ENCODE measurements around the gene PNCK.

The PNCK gene

DNA sequence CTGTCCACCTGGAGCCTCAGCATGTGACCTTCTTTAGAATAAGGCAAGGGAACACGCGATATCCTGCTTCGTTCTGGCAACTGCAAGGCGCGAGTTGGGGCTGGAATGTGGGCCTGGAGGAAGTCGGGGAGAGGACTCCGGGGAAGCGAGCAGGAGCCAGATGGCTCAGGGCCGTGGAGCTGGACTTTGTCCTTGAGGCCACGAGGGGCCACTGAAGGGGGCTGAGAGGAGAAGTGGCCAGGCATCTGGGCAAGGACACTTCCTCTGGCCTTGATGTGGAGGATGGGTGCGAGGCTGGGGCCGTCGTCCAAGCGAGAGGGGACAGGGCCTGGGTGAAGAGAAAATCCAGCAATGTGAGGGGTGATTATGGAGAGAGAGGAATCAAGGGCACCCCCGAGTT lies 38.8 kb downstream of the PNCK start:
- CTCF ChIA-PET = interaction anchor here (0.9 to 1.7 kb wide), 3 partner anchors 9 to 25 kb away, joined by 3 to 6 read pairs (median 4); no protein-coding TSS in a partner anchor
- no peak for TF ChIP-seq CTCF (IDR thresholded peaks at IDR 0.05; ENCODE audit: insufficient read depth, low read length, missing control alignments)
- no peak overlapping the region for H3K4me3 ChIP-seq (ENCODE audit: low read depth, low read length)
- DNase-seq (ENCODE audit: low read depth, low spot score) = no peak
- POLR2A ChIA-PET = no interaction called here

GRCh38 chrX:153634236-153634635 lies 39.4 kb downstream of the PNCK start:
- ChIA-PET CTCF (no interaction called here), POLR2A (no interaction called here)
- no peak overlapping the region for H3K4me3 ChIP-seq (ENCODE audit: low read depth, low read length)
- DNase-seq (ENCODE audit: low read depth, low spot score) = no peak
- no peak for TF ChIP-seq CTCF (IDR thresholded peaks at IDR 0.05; ENCODE audit: insufficient read depth, low read length, missing control alignments)

- H3K4me3 ChIP-seq (ENCODE audit: low read depth, low read length) = no peak overlapping the region
- CTCF ChIA-PET = no interaction called here
- no peak for TF ChIP-seq CTCF (IDR thresholded peaks at IDR 0.05; ENCODE audit: insufficient read depth, low read length, missing control alignments)
- POLR2A ChIA-PET = no interaction called here
- DNase-seq (ENCODE audit: low read depth, low spot score) = no peak
Measured at GRCh38 chrX:153633607-153634180, 39.9 kb downstream of the PNCK start.

DNA sequence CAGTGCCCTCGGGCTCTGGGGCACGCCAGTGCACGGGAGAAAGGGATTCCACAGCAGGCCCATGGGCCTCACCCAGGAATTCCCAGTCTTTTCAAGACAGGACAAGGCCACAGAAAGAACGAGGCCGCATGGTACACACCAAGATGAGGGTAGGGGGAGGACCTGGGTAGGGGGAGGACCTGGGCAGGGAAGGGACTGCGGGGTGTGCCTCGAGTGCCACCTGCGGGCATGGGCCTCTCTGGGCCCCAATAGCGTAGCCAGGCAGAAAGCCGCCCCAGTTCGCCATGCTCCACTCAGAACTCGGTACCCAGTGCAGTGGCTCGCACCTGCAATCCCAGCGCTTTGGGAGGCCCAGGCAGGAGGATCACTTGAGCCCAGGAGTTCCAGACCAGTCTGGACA lies 40.6 kb downstream of the PNCK start:
- POLR2A ChIA-PET = no interaction called here
- no peak for TF ChIP-seq CTCF (IDR thresholded peaks at IDR 0.05; ENCODE audit: insufficient read depth, low read length, missing control alignments)
- no peak for DNase-seq (ENCODE audit: low read depth, low spot score)
- H3K4me3 ChIP-seq (ENCODE audit: low read depth, low read length) = no peak overlapping the region
- CTCF ChIA-PET = no interaction called here

DNA sequence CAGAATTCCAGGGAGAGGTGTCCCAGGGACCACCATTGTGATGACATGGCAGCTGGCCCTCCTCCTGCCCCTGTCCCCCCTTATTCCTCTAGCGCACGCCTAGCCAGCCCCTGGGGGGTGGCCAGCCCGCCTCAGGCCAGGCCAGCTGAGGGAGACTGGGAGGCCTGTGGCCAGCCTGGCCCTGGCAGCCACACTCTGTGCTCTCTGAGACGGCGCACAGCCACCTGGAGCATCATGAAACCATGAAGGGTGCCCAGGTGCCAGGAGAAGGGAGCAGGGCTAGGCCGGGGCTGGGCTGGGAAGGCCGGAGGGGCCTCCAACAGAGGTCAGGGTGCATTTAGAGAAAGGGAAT lies 41.0 kb downstream of the PNCK start:
- no peak overlapping the region for H3K4me3 ChIP-seq (ENCODE audit: low read depth, low read length)
- POLR2A ChIA-PET = no interaction called here
- TF ChIP-seq CTCF (IDR thresholded peaks at IDR 0.05; ENCODE audit: insufficient read depth, low read length, missing control alignments) = no peak
- no peak for DNase-seq (ENCODE audit: low read depth, low spot score)
- CTCF ChIA-PET = interaction anchor here (1.6 kb wide), 1 partner anchor 10 kb away, joined by 6 read pairs; no protein-coding TSS in a partner anchor

GRCh38 chrX:153631907-153632594 lies 41.6 kb downstream of the PNCK start:
- POLR2A ChIA-PET = no interaction called here
- DNase-seq (ENCODE audit: low read depth, low spot score) = no peak
- no peak for TF ChIP-seq CTCF (IDR thresholded peaks at IDR 0.05; ENCODE audit: insufficient read depth, low read length, missing control alignments)
- no peak overlapping the region for H3K4me3 ChIP-seq (ENCODE audit: low read depth, low read length)
- CTCF ChIA-PET = interaction anchor here (1.1 to 2.7 kb wide), 4 partner anchors 11 to 37 kb away, joined by 3 to 13 read pairs (median 6); no protein-coding TSS in a partner anchor

All from AG04449 (cell line).